HepG2 (cell line): Measurements from ENCODE around the gene TTPAL.

Experiments
- BHLHE40 ChIP-seq: IDR thresholded peaks from 2 replicates; pipeline ENCODE4 v1.6.1; 2011; ENCODE audit warnings: low read length, improper control_type of control experiment
- FIP1L1 ChIP-seq: fragments of 200-400 bp; formaldehyde crosslinking; IDR thresholded peaks from 2 replicates; pipeline ENCODE4 v1.6.1; 2018; ENCODE audit warnings: low read depth, mild to moderate bottlenecking, low read length, moderate library complexity, borderline replicate concordance; ENCODE audit not compliant: insufficient read depth
- TP53 ChIP-seq: sonication (generic); formaldehyde crosslinking; conservative IDR thresholded peaks from 2 replicates; pipeline ENCODE4 v1.4.0; 2020; ENCODE audit warnings: missing genetic modification reagents
- ZNF557 ChIP-seq: sonication (generic); formaldehyde crosslinking; IDR thresholded peaks from 2 replicates; pipeline ENCODE4 v1.4.0; 2020; ENCODE audit warnings: missing genetic modification reagents
- ZNF639 ChIP-seq: conservative IDR thresholded peaks from 2 replicates; pipeline ENCODE4 v1.6.1; 2018; ENCODE audit warnings: missing genetic modification reagents
- TF ChIP-seq, protein P1 (sequence below): sonication (generic); formaldehyde crosslinking; IDR thresholded peaks from 2 replicates; pipeline ENCODE4 v1.4.0; 2020; ENCODE audit warnings: missing genetic modification reagents
- TF ChIP-seq, protein P2 (sequence below): sonication (generic); formaldehyde crosslinking; IDR thresholded peaks from 2 replicates; pipeline ENCODE4 v1.5.0; 2020; ENCODE audit warnings: mild to moderate bottlenecking, missing genetic modification reagents, moderate library complexity

DNA sequence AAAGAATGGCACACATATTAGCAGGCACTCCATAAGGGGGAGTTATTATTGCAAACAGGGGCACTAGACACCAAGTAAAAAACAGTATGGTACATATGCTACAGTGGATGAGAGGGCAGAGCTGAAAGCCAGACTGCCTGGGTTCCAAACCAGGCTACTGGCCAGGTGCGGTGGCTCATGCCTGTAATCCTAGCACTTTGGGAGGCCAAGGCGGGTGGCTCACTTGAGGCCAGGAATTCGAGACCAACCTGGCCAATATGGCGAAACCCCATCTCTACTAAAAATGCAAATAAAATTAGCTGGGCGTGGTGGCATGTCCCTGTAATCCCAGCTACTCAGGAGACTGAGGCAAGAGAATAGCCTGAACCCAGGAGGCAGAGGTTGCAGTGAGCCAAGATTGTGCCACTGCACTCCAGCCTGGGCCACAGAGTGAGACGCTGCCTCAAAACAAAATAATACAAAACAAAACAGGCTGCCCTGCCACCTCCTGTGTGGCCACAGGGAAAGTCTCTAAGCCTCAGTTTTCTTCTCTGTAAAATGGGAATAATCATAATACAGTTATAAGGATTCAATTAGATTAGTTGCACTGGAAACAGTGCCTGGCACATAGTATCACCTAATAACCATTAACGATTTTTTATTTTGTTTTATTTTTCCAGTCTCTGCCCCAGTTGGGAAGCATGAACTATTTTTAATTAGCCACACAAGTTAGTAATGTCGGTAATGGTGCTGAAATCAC, 7.5 kb upstream of the TTPAL start:
- TF ChIP-seq TP53 (CRISPR knock-in tag) (no peak), ZNF639 (CRISPR knock-in tag) (no peak), FIP1L1 (no peak), ZNF557 (CRISPR knock-in tag) (no peak), BHLHE40 (no peak)
- TF ChIP-seq, protein P1, sequence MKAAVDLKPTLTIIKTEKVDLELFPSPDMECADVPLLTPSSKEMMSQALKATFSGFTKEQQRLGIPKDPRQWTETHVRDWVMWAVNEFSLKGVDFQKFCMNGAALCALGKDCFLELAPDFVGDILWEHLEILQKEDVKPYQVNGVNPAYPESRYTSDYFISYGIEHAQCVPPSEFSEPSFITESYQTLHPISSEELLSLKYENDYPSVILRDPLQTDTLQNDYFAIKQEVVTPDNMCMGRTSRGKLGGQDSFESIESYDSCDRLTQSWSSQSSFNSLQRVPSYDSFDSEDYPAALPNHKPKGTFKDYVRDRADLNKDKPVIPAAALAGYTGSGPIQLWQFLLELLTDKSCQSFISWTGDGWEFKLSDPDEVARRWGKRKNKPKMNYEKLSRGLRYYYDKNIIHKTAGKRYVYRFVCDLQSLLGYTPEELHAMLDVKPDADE = no peak
- TF ChIP-seq, protein P2, sequence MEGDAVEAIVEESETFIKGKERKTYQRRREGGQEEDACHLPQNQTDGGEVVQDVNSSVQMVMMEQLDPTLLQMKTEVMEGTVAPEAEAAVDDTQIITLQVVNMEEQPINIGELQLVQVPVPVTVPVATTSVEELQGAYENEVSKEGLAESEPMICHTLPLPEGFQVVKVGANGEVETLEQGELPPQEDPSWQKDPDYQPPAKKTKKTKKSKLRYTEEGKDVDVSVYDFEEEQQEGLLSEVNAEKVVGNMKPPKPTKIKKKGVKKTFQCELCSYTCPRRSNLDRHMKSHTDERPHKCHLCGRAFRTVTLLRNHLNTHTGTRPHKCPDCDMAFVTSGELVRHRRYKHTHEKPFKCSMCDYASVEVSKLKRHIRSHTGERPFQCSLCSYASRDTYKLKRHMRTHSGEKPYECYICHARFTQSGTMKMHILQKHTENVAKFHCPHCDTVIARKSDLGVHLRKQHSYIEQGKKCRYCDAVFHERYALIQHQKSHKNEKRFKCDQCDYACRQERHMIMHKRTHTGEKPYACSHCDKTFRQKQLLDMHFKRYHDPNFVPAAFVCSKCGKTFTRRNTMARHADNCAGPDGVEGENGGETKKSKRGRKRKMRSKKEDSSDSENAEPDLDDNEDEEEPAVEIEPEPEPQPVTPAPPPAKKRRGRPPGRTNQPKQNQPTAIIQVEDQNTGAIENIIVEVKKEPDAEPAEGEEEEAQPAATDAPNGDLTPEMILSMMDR (CRISPR knock-in tag) = no peak
